ENCODE data around the gene KCNG2.

KCNG2 gene

GRCh38 chr18:79823120-79823519 is 25.4 kb downstream of the KCNG2 start:
- DNase-seq = no peak

- no peak for DNase-seq
Observed at GRCh38 chr18:79825913-79826312, 28.2 kb downstream of the KCNG2 start.

- no peak for DNase-seq
Observed at GRCh38 chr18:79826966-79827365, 29.2 kb downstream of the KCNG2 start.

GRCh38 chr18:79828258-79828657 is 30.5 kb downstream of the KCNG2 start:
- no peak for DNase-seq

GRCh38 chr18:79829136-79829854 is 31.6 kb downstream of the KCNG2 start:
- no peak for DNase-seq

- no peak for DNase-seq
Observed at GRCh38 chr18:79832169-79832568, 34.4 kb downstream of the KCNG2 start.

- no peak for DNase-seq
Observed at GRCh38 chr18:79834834-79835233, 37.1 kb downstream of the KCNG2 start.

GRCh38 chr18:79841936-79842335 is 44.2 kb downstream of the KCNG2 start:
- no peak for DNase-seq

GRCh38 chr18:79844999-79845563 is 47.3 kb downstream of the KCNG2 start:
- DNase-seq = no peak

- DNase-seq = no peak
Observed at GRCh38 chr18:79846936-79847557, 49.3 kb downstream of the KCNG2 start.

- DNase-seq = no peak
Observed at GRCh38 chr18:79847606-79848293, 50.0 kb downstream of the KCNG2 start.

- no peak for DNase-seq
Observed at GRCh38 chr18:79848294-79848578, 50.5 kb downstream of the KCNG2 start.

GRCh38 chr18:79848579-79849327 is 51.0 kb downstream of the KCNG2 start:
- DNase-seq = no peak

- DNase-seq = no peak
Observed at GRCh38 chr18:79849328-79850207, 51.8 kb downstream of the KCNG2 start.

- DNase-seq = no peak
Observed at GRCh38 chr18:79850731-79851130, 53.0 kb downstream of the KCNG2 start.

- no peak for DNase-seq
Observed at GRCh38 chr18:79851489-79851888, 53.8 kb downstream of the KCNG2 start.

GRCh38 chr18:79851950-79852349 is 54.2 kb downstream of the KCNG2 start:
- DNase-seq = no peak

- no peak for DNase-seq
Observed at GRCh38 chr18:79852561-79853302, 55.0 kb downstream of the KCNG2 start.

- no peak for DNase-seq
Observed at GRCh38 chr18:79853303-79853992, 55.7 kb downstream of the KCNG2 start.

GRCh38 chr18:79853993-79854364 is 56.2 kb downstream of the KCNG2 start:
- no peak for DNase-seq
